Fibroblast of lung (primary cell): Measurements from ENCODE around the gene KRTAP5-11.
"Not testable (repeated sequence)": the region's sequence is repeated elsewhere in the genome, so short reads cannot be mapped to it uniquely, and the experiment has no call there.

Experiments
- CTCF ChIP-seq, 2 donors: IDR thresholded peaks in 1 of 2; conservative IDR thresholded peaks in 1 of 2; 1 replicate in 1 of 2; 2 replicates in 1 of 2; pipeline ENCODE4 v1.5.1; 2011 to 2012; ENCODE audit warnings: low read length in 2 of 2, control low read depth in 1 of 2, inconsistent platforms in 1 of 2, low read depth in 1 of 2, mild to moderate bottlenecking in 1 of 2
- EZH2 ChIP-seq: IDR thresholded peaks from 2 replicates; pipeline ENCODE4 v1.5.1; 2012; ENCODE audit warnings: low read length, control low read depth, mild to moderate bottlenecking; ENCODE audit errors: missing control alignments

DNA sequence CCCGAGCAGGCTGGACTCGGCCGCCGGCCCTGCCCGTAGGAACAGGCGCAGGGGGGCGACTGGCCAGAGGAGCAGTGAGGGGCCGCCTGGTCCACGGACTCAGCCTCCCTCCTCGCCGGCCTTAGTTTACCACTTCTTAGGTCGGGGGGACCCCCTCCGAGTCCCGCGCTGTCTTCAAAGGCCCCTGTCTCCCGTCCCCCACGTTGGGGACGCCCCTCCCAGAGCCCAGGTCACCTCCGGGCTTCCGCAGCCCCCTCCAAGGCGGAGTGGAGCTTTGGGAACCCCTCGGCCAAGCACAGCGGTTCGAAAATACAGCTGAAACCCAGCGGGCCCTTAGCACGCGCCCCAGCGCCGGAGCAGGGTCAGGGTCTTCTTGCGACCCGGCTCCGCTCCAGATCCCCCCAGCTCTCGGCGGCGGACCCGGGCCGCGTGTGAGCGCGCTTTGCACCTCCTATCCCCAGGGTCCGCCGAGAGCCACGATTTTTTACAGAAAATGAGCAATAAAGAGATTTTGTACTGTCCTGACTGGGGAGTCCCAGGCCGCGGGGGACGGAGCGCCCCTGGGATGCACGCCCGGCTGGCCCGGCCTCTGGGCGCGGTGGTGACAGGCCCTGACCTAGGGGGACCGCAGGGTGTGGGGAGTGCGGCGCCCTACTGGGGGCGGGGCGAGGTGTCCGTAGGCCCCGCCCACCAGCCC, 25.0 kb upstream of the KRTAP5-11 start:
- TF ChIP-seq CTCF (conservative IDR thresholded peaks at IDR 0.05 in 1 of 2, IDR thresholded peaks at IDR 0.05 in 1 of 2; ENCODE audit: low read depth in 1 of 2, low read length in 2 of 2); EZH2: not testable (repeated sequence)
